Cardiac fibroblast (primary cell): ENCODE measurements around the gene MANSC4.
A peak's percentile ranks its signal among the peaks of the same experiment; 100 is the strongest.

Experiments
- DNase-seq, 2 donors: peaks; one replicate each; pipeline versions ENCODE4 v3.0.0 to v3.0.0-alpha.2; 2010; ENCODE audit warnings: low read depth in 2 of 2
- H3K4me3 ChIP-seq, 2 donors: replicated peaks in 1 of 2; 1 replicate in 1 of 2; 2 replicates in 1 of 2; pipeline ENCODE4 v1.5.1; 2011; ENCODE audit warnings: low read depth in 2 of 2, low read length in 2 of 2, mild to moderate bottlenecking in 2 of 2, moderate library complexity in 1 of 2
- TF ChIP-seq, protein P1 (sequence below): IDR thresholded peaks from one replicate; pipeline ENCODE4 v1.5.1; 2011; ENCODE audit warnings: low read depth, mild to moderate bottlenecking, low read length, inconsistent platforms

Gene MANSC4

GRCh38 chr12:27779416-27779919 lies 568 bp downstream of the MANSC4 start:
- peak overlapping the region; percentile 58 to 70 for H3K4me3 ChIP-seq
- TF ChIP-seq, protein P1, sequence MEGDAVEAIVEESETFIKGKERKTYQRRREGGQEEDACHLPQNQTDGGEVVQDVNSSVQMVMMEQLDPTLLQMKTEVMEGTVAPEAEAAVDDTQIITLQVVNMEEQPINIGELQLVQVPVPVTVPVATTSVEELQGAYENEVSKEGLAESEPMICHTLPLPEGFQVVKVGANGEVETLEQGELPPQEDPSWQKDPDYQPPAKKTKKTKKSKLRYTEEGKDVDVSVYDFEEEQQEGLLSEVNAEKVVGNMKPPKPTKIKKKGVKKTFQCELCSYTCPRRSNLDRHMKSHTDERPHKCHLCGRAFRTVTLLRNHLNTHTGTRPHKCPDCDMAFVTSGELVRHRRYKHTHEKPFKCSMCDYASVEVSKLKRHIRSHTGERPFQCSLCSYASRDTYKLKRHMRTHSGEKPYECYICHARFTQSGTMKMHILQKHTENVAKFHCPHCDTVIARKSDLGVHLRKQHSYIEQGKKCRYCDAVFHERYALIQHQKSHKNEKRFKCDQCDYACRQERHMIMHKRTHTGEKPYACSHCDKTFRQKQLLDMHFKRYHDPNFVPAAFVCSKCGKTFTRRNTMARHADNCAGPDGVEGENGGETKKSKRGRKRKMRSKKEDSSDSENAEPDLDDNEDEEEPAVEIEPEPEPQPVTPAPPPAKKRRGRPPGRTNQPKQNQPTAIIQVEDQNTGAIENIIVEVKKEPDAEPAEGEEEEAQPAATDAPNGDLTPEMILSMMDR: no peak
- DNase-seq: peak; percentile 5 to 29

GRCh38 chr12:27778206-27778605 lies 1.8 kb downstream of the MANSC4 start:
- TF ChIP-seq, protein P1: no peak
- no peak for DNase-seq
- H3K4me3 ChIP-seq: no peak overlapping the region

DNA sequence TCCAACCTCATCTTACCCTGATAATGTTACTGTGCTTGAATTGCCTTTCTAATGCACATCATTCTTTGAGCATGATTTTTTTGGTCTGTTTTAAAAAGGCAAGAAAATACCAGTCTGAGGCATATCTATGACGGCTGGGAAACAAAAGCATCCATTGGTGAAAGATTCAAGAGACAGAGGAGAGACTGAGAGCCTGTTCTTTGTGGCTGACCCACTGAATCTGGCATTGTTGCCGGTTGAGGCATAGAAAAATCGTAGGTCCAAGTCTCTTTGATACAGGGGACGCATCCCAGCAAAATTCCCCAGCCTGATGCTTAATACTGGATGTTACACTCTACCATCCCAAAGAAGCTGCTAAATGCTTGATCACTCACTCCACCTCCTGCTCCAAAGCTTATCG lies 2.9 kb downstream of the MANSC4 start:
- DNase-seq: no peak
- TF ChIP-seq, protein P1: no peak
- H3K4me3 ChIP-seq: no peak overlapping the region

DNA sequence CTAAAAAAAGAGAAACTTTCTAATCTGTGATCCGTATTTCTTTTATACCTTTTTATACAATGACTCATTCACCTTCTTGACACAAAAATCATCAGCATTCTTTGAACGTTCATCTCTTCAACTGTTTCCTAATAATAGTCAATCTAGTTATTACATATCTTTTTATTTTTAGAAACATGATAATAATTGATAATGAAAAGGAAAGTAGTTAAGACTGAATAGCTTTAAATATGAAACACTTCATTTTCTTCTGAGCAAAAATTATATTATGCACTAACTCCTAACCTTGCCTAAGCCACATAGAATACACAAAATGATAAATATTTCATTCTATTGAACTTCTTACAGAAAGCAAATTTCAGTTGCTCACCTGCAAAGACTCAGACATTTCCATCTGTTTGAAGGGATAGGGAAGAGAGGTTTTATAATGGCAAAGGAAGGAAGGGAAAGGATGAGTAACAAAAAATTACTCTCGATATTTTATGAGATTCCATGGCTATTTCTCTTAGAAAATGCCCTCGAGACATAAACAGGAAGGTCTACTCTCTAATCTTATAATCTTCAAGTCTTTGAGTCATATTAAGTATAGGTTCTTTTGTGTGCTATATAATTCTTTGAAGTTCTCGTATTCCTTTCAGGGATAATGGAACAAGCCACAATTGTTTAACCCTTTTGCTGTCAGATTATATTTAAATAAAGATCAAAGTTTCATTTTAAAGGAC lies 7.5 kb downstream of the MANSC4 start:
- H3K4me3 ChIP-seq: no peak overlapping the region
- DNase-seq: peak in 1 of 2 donors; percentile 9
- TF ChIP-seq, protein P1: no peak

- no peak for DNase-seq
- TF ChIP-seq, protein P1: no peak
- no peak overlapping the region for H3K4me3 ChIP-seq
Observed at GRCh38 chr12:27771481-27772327, 8.3 kb downstream of the MANSC4 start.

GRCh38 chr12:27769142-27769673 lies 10.8 kb downstream of the MANSC4 start:
- TF ChIP-seq, protein P1: no peak
- H3K4me3 ChIP-seq: no peak overlapping the region
- no peak for DNase-seq
